H7 (cell line): ENCODE results near the gene ATAD3B. TPM values are rescaled to one million over a fixed set of nuclear protein-coding genes. Genes with fewer than 3 reads are reported as not detected.
"Not testable (repeated sequence)": the region's sequence is repeated elsewhere in the genome, so short reads cannot be mapped to it uniquely, and the experiment has no call there.

Experiments
- DNase-seq: peaks from one replicate; pipeline ENCODE4 v3.0.0; 2012
- H3K27me3 ChIP-seq: 2 replicates; pipeline ENCODE4 v1.6.0; 2011; ENCODE audit warnings: mild to moderate bottlenecking, low read length; ENCODE audit not compliant: control insufficient read depth, insufficient read depth
- H3K36me3 ChIP-seq: replicated peaks from 2 replicates; pipeline ENCODE4 v1.5.1; 2011; ENCODE audit warnings: low read length; ENCODE audit not compliant: control insufficient read depth, insufficient read depth
- H3K4me3 ChIP-seq: 2 replicates; pipeline ENCODE4 v1.5.1; 2011; ENCODE audit warnings: low read depth, mild to moderate bottlenecking, control low read depth, low read length, moderate library complexity; ENCODE audit not compliant: insufficient read depth
- total RNA-seq: library from RNA; depleted of rRNA; stranded (reverse); fragments of >200 nt; shearing (Covaris generic); gene quantifications from 2 replicates; pipeline ENCODE4 v1.2.3, GENCODE V29; 2014

ATAD3B gene
- total RNA-seq, 1 experiment from 2014 or later, result 43.5 TPM

GRCh38 chr1:1472053-1472876, 700 bp downstream of the ATAD3B start:
- not testable (repeated sequence) for H3K27me3 ChIP-seq, DNase-seq, H3K36me3 ChIP-seq
- H3K4me3 ChIP-seq, result peak overlapping the region; percentile 71

GRCh38 chr1:1476011-1476410, 4.4 kb downstream of the ATAD3B start:
- not testable (repeated sequence) for H3K27me3 ChIP-seq, H3K36me3 ChIP-seq, DNase-seq, H3K4me3 ChIP-seq

- Histone ChIP-seq H3K36me3 (peaks cover 3% of the 10 kb centered on the region), H3K27me3 (no peaks in the 10 kb centered on the region), H3K4me3 (no peak overlapping the region)
- DNase-seq, result no peak
Measured at GRCh38 chr1:1477206-1477605, 5.6 kb downstream of the ATAD3B start.

- H3K27me3 ChIP-seq, result no peaks in the 10 kb centered on the region
- H3K4me3 ChIP-seq, result no peak overlapping the region
- peak; percentile 30 for DNase-seq
- peaks cover 3% of the 10 kb centered on the region for H3K36me3 ChIP-seq
Measured at GRCh38 chr1:1479547-1480487, 8.3 kb downstream of the ATAD3B start.

- DNase-seq, H3K27me3 ChIP-seq, H3K36me3 ChIP-seq, H3K4me3 ChIP-seq: not testable (repeated sequence)
Measured at GRCh38 chr1:1480488-1480867, 8.9 kb downstream of the ATAD3B start.

- H3K36me3 ChIP-seq, H3K4me3 ChIP-seq, DNase-seq, H3K27me3 ChIP-seq: not testable (repeated sequence)
Measured at GRCh38 chr1:1481811-1482210, 10.2 kb downstream of the ATAD3B start.

- no peak for DNase-seq
- no peaks in the 10 kb centered on the region for H3K27me3 ChIP-seq
- no peak overlapping the region for H3K4me3 ChIP-seq
- peaks cover 3% of the 10 kb centered on the region for H3K36me3 ChIP-seq
Measured at GRCh38 chr1:1482856-1483255, 11.3 kb downstream of the ATAD3B start.

GRCh38 chr1:1483714-1484113, 12.1 kb downstream of the ATAD3B start:
- Histone ChIP-seq H3K36me3 (peaks cover 3% of the 10 kb centered on the region), H3K27me3 (no peaks in the 10 kb centered on the region), H3K4me3 (no peak overlapping the region)
- DNase-seq, result no peak

- H3K27me3 ChIP-seq, H3K36me3 ChIP-seq, H3K4me3 ChIP-seq: not testable (repeated sequence)
- DNase-seq, result peak; percentile 7
Measured at GRCh38 chr1:1484976-1485750, 13.6 kb downstream of the ATAD3B start.

GRCh38 chr1:1485755-1486317, 14.3 kb downstream of the ATAD3B start:
- H3K27me3 ChIP-seq, H3K4me3 ChIP-seq, H3K36me3 ChIP-seq: not testable (repeated sequence)
- peak; percentile 16 for DNase-seq

GRCh38 chr1:1487701-1488100, 16.1 kb downstream of the ATAD3B start:
- H3K36me3 ChIP-seq, result no peaks in the 10 kb centered on the region; the same call in none of the 2 replicates
- no peak for DNase-seq
- H3K4me3 ChIP-seq, result no peak overlapping the region
- no peaks in the 10 kb centered on the region for H3K27me3 ChIP-seq

- no peaks in the 10 kb centered on the region for H3K27me3 ChIP-seq
- H3K4me3 ChIP-seq, result no peak overlapping the region
- no peaks in the 10 kb centered on the region; the same call in none of the 2 replicates for H3K36me3 ChIP-seq
- peak; percentile 7 for DNase-seq
Measured at GRCh38 chr1:1489231-1489630, 17.7 kb downstream of the ATAD3B start.

GRCh38 chr1:1489861-1490260, 18.3 kb downstream of the ATAD3B start:
- Histone ChIP-seq H3K27me3 (no peaks in the 10 kb centered on the region), H3K36me3 (no peaks in the 10 kb centered on the region; the same call in none of the 2 replicates), H3K4me3 (no peak overlapping the region)

GRCh38 chr1:1490633-1491230, 19.2 kb downstream of the ATAD3B start:
- H3K36me3 ChIP-seq, result no peaks in the 10 kb centered on the region; the same call in none of the 2 replicates
- DNase-seq, result no peak
- H3K4me3 ChIP-seq, result no peak overlapping the region
- no peaks in the 10 kb centered on the region for H3K27me3 ChIP-seq

More at GRCh38 chr1:1489861-1490260, 18.3 kb downstream of the ATAD3B start:
- no peak for DNase-seq
